Activated CD4-positive, alpha-beta T cell treated with anti-CD3 and anti-CD28 coated beads for 24 hours (primary cell): ENCODE measurements around the gene INTS7.
"Not testable (repeated sequence)": the region's sequence is repeated elsewhere in the genome, so short reads cannot be mapped to it uniquely, and the experiment has no call there.

ENCODE experiments used
- DNase-seq, 2 donors: peaks; one replicate each; pipeline ENCODE4 v3.0.0-alpha.2; 2020; ENCODE audit warnings: low read depth in 2 of 2

Gene INTS7

GRCh38 chr1:212035835-212036605 lies 663 bp upstream of the INTS7 start:
- DNase-seq = peak in 1 of 2 donors; percentile 12

- no peak for DNase-seq
Observed at GRCh38 chr1:212034516-212035122, 738 bp downstream of the INTS7 start.

- DNase-seq = no peak
Observed at GRCh38 chr1:212030936-212031528, 4.3 kb downstream of the INTS7 start.

GRCh38 chr1:212027727-212028126 lies 7.6 kb downstream of the INTS7 start:
- not testable (repeated sequence) for DNase-seq

GRCh38 chr1:212024469-212025149 lies 10.7 kb downstream of the INTS7 start:
- DNase-seq = no peak

- not testable (repeated sequence) for DNase-seq
Observed at GRCh38 chr1:212022908-212023307, 12.4 kb downstream of the INTS7 start.

- DNase-seq = no peak
Observed at GRCh38 chr1:212021563-212021962, 13.8 kb downstream of the INTS7 start.

- no peak for DNase-seq
Observed at GRCh38 chr1:212020975-212021374, 14.4 kb downstream of the INTS7 start.

GRCh38 chr1:212013672-212014071 lies 21.7 kb downstream of the INTS7 start:
- DNase-seq = no peak

GRCh38 chr1:212012034-212012740 lies 23.2 kb downstream of the INTS7 start:
- peak; percentile 41 to 45 for DNase-seq

GRCh38 chr1:212010004-212010403 lies 25.4 kb downstream of the INTS7 start:
- DNase-seq = no peak

GRCh38 chr1:212009561-212009960 lies 25.8 kb downstream of the INTS7 start:
- no peak for DNase-seq

GRCh38 chr1:212007886-212008285 lies 27.5 kb downstream of the INTS7 start:
- no peak for DNase-seq

GRCh38 chr1:212007178-212007577 lies 28.2 kb downstream of the INTS7 start:
- no peak for DNase-seq

GRCh38 chr1:212004895-212005608 lies 30.3 kb downstream of the INTS7 start:
- DNase-seq = no peak

- no peak for DNase-seq
Observed at GRCh38 chr1:212002536-212002935, 32.8 kb downstream of the INTS7 start.

GRCh38 chr1:211997426-211997825 lies 37.9 kb downstream of the INTS7 start:
- DNase-seq = not testable (repeated sequence)

GRCh38 chr1:211991695-211992094 lies 43.7 kb downstream of the INTS7 start:
- DNase-seq = no peak

GRCh38 chr1:211986628-211987254 lies 48.6 kb downstream of the INTS7 start:
- no peak for DNase-seq

- no peak for DNase-seq
Observed at GRCh38 chr1:211985556-211986264, 49.6 kb downstream of the INTS7 start.
